WTC11 (cell line): Measurements from ENCODE around the gene METTL2A. TPM values are rescaled to one million over a fixed set of nuclear protein-coding genes. Genes with fewer than 3 reads are reported as not detected.
A peak's percentile ranks its signal among the peaks of the same experiment; 100 is the strongest.
"Not testable (repeated sequence)": the region's sequence is repeated elsewhere in the genome, so short reads cannot be mapped to it uniquely, and the experiment has no call there.

Experiments
- ATAC-seq: fragments of 200-7000 bp; cut with Tn5 transposase; 2 replicates; pipeline ENCODE4 v1.10.0; 2021; ENCODE audit warnings: mild to moderate bottlenecking, moderate library complexity
- CTCF ChIA-PET: fragments of 300-600 bp; sonication (Branson Sonifier 250); formaldehyde crosslinking; loops from one replicate; lab custom pipeline; 2021; ENCODE audit warnings: antibody characterized with exemption; lab: Charles Lee
- POLR2A ChIA-PET: fragments of 350-600 bp; sonication (Branson Sonifier 250); formaldehyde crosslinking; loops from one replicate; lab custom pipeline; 2021; ENCODE audit warnings: antibody characterized with exemption; lab: Charles Lee
- DNase-seq: peaks from one replicate; pipeline ENCODE4 v3.0.0; 2021; ENCODE audit warnings: low spot score
- H3K27ac Mint-ChIP-seq: 2 replicates; pipeline ENCODE4 v1.8.0; 2021; ENCODE audit warnings: mixed read lengths
- H3K27me3 Mint-ChIP-seq: 2 replicates; pipeline ENCODE4 v1.8.0; 2021; ENCODE audit warnings: low read depth, mild to moderate bottlenecking, moderate library complexity, mixed read lengths
- H3K36me3 Mint-ChIP-seq: 2 replicates; pipeline ENCODE4 v1.8.0; 2021; ENCODE audit warnings: mixed read lengths
- H3K4me1 Mint-ChIP-seq: 2 replicates; pipeline ENCODE4 v1.8.0; 2022; ENCODE audit warnings: mixed read lengths
- H3K4me3 Mint-ChIP-seq: 2 replicates; pipeline ENCODE4 v1.8.0; 2021; ENCODE audit warnings: mild to moderate bottlenecking, moderate library complexity, mixed read lengths
- H3K9me3 Mint-ChIP-seq: 2 replicates; pipeline ENCODE4 v1.8.0; 2021; ENCODE audit warnings: mixed read lengths
- E2F4 ChIP-seq: sonication (generic); formaldehyde crosslinking; IDR thresholded peaks from 2 replicates; pipeline ENCODE4 v1.8.1; 2022; ENCODE audit warnings: low read depth, mild to moderate bottlenecking, moderate library complexity, missing genetic modification reagents, borderline replicate concordance
- GABPB1 ChIP-seq: sonication (generic); formaldehyde crosslinking; IDR thresholded peaks from 2 replicates; pipeline ENCODE4 v1.8.1; 2023; ENCODE audit warnings: mild to moderate bottlenecking, missing genetic modification reagents
- KAT7 ChIP-seq: sonication (generic); formaldehyde crosslinking; IDR thresholded peaks from 2 replicates; pipeline ENCODE4 v1.8.1; 2023; ENCODE audit warnings: missing genetic modification reagents, mild to moderate bottlenecking, borderline replicate concordance
- OVOL2 ChIP-seq: fragments of 250-450 bp; sonication (Bioruptor Pico); IDR thresholded peaks from 2 replicates; pipeline ENCODE4 v1.9.0; 2021; ENCODE audit warnings: mild to moderate bottlenecking, borderline replicate concordance
- TP53 ChIP-seq: sonication (generic); formaldehyde crosslinking; IDR thresholded peaks from 2 replicates; pipeline ENCODE4 v1.8.1; 2023; ENCODE audit warnings: mild to moderate bottlenecking, missing genetic modification reagents
- ZNF121 ChIP-seq: sonication (generic); formaldehyde crosslinking; IDR thresholded peaks from 2 replicates; pipeline ENCODE4 v1.8.0; 2023; ENCODE audit warnings: missing genetic modification reagents
- ZNF416 ChIP-seq: fragments of 250-450 bp; sonication (Bioruptor Pico); IDR thresholded peaks from 2 replicates; pipeline ENCODE4 v1.9.0; 2021; ENCODE audit warnings: mild to moderate bottlenecking, inconsistent platforms
- total RNA-seq: library from RNA; stranded (reverse); gene quantifications from 3 replicates; pipeline ENCODE4 v1.2.3, GENCODE V29; 2021

The METTL2A gene
- total RNA-seq, 1 experiment from 2014 or later = 33.6 TPM

GRCh38 chr17:62470666-62471379 is 47.1 kb downstream of the METTL2A start:
- H3K36me3 Mint-ChIP-seq, POLR2A ChIA-PET, H3K27me3 Mint-ChIP-seq, ATAC-seq, H3K9me3 Mint-ChIP-seq, H3K27ac Mint-ChIP-seq, H3K4me3 Mint-ChIP-seq: not testable (repeated sequence)
- CTCF ChIA-PET = interaction anchor here (0.7 kb wide), 1 partner anchor 936 kb away, joined by 4 read pairs; no protein-coding TSS in a partner anchor
- peaks cover 19% of the 10 kb centered on the region for H3K4me1 Mint-ChIP-seq
- peak; percentile 20 for DNase-seq
- TF ChIP-seq GABPB1 (peak; percentile 17; the same call in 1 of the 2 replicates), ZNF121 (CRISPR knock-in tag) (peak; percentile 65)

- H3K4me3 Mint-ChIP-seq, ATAC-seq, H3K9me3 Mint-ChIP-seq, H3K27me3 Mint-ChIP-seq, POLR2A ChIA-PET, CTCF ChIA-PET, DNase-seq, H3K36me3 Mint-ChIP-seq: not testable (repeated sequence)
- Mint-ChIP-seq H3K27ac (peak overlapping the region; percentile 74; the same call in 1 of the 2 replicates), H3K4me1 (peaks cover 19% of the 10 kb centered on the region)
These were observed 47.7 kb downstream of the METTL2A start for GRCh38 chr17:62471380-62471880.

GRCh38 chr17:62473030-62473982 is 49.6 kb downstream of the METTL2A start:
- Mint-ChIP-seq H3K27ac (peak overlapping the region; percentile 50), H3K4me1 (peaks cover 24% of the 10 kb centered on the region)
- DNase-seq, H3K9me3 Mint-ChIP-seq, POLR2A ChIA-PET, CTCF ChIA-PET, H3K4me3 Mint-ChIP-seq, H3K36me3 Mint-ChIP-seq, H3K27me3 Mint-ChIP-seq: not testable (repeated sequence)
- ATAC-seq = peak; percentile 36

GRCh38 chr17:62477111-62477510 is 53.4 kb downstream of the METTL2A start:
- DNase-seq, CTCF ChIA-PET, H3K27me3 Mint-ChIP-seq, POLR2A ChIA-PET, ATAC-seq, H3K9me3 Mint-ChIP-seq: not testable (repeated sequence)
- peaks cover 33% of the 10 kb centered on the region for H3K4me1 Mint-ChIP-seq
- H3K36me3 Mint-ChIP-seq = peaks cover 10% of the 10 kb centered on the region
- H3K27ac Mint-ChIP-seq = peak overlapping the region; percentile 70
- H3K4me3 Mint-ChIP-seq = peak overlapping the region; percentile 75

- Mint-ChIP-seq H3K27ac (peak overlapping the region; percentile 70; the same call in 1 of the 2 replicates), H3K4me3 (peak overlapping the region; percentile 75), H3K4me1 (peaks cover 30% of the 10 kb centered on the region), H3K36me3 (peaks cover 15% of the 10 kb centered on the region)
- ATAC-seq (peak; percentile 6; the same call in 1 of the 2 replicates), DNase-seq (peak; percentile 47)
- POLR2A ChIA-PET, H3K27me3 Mint-ChIP-seq, CTCF ChIA-PET, H3K9me3 Mint-ChIP-seq: not testable (repeated sequence)
- 0 out of 2 replicates have a peak, but pooled peaks have one; percentile 41 for TF ChIP-seq KAT7 (CRISPR knock-in tag)
These were observed 54.2 kb downstream of the METTL2A start for GRCh38 chr17:62477718-62478408.

- ATAC-seq = peak; percentile 83
- peaks cover 24% of the 10 kb centered on the region for H3K4me1 Mint-ChIP-seq
- peaks cover 19% of the 10 kb centered on the region for H3K36me3 Mint-ChIP-seq
- H3K27ac Mint-ChIP-seq = peak within 1 kb of the TSS; percentile 96
- ChIA-PET CTCF (no interaction called here), POLR2A (no interaction called here)
- TF ChIP-seq TP53 (CRISPR knock-in tag) (0 out of 2 replicates have a peak, but pooled peaks have one; percentile 47), E2F4 (no peak), ZNF416 (CRISPR knock-in tag) (peak; percentile 32; the same call in 1 of the 2 replicates), OVOL2 (CRISPR knock-in tag) (peak; percentile 22; the same call in 1 of the 2 replicates)
- H3K4me3 Mint-ChIP-seq = peak within 1 kb of the TSS; percentile 94
- no peaks in the 10 kb centered on the region for H3K27me3 Mint-ChIP-seq
- no peaks in the 10 kb centered on the region for H3K9me3 Mint-ChIP-seq
- DNase-seq = peak; percentile 76
These were observed 54.8 kb downstream of the METTL2A start, which contains the start of gene TLK2 for GRCh38 chr17:62478424-62478879. TLK2 (plus strand) TSS chr17:62478825; CDS start chr17:62481126, 2,301 bp downstream.
